HepG2 (cell line): Measurements from ENCODE around the gene PCIF1. TPM values are rescaled to one million over a fixed set of nuclear protein-coding genes. Genes with fewer than 3 reads are reported as not detected.

Experiments
- FOXM1 ChIP-seq: sonication (generic); formaldehyde crosslinking; IDR thresholded peaks from 2 replicates; pipeline ENCODE4 v1.5.0; 2020; ENCODE audit warnings: missing genetic modification reagents
- GRHL1 ChIP-seq: sonication (generic); formaldehyde crosslinking; conservative IDR thresholded peaks from 2 replicates; pipeline ENCODE4 v1.8.0; 2022; ENCODE audit warnings: missing genetic modification reagents
- KIAA2018 ChIP-seq: sonication (generic); formaldehyde crosslinking; IDR thresholded peaks from 2 replicates; pipeline ENCODE4 v1.5.0; 2020; ENCODE audit warnings: mild to moderate bottlenecking, missing genetic modification reagents, borderline replicate concordance
- MAFF ChIP-seq: IDR thresholded peaks from 2 replicates; pipeline ENCODE4 v1.6.1; 2011; ENCODE audit warnings: low read depth, low read length, improper control_type of control experiment
- PRDM4 ChIP-seq: sonication (generic); formaldehyde crosslinking; IDR thresholded peaks from 2 replicates; pipeline ENCODE4 v1.9.0; 2021; ENCODE audit warnings: missing genetic modification reagents, borderline replicate concordance
- SNAPC2 ChIP-seq: sonication (generic); formaldehyde crosslinking; IDR thresholded peaks from 2 replicates; pipeline ENCODE4 v1.8.1; 2022; ENCODE audit warnings: mild to moderate bottlenecking, missing genetic modification reagents
- SYNCRIP ChIP-seq: fragments of 200-400 bp; formaldehyde crosslinking; IDR thresholded peaks from 2 replicates; pipeline ENCODE4 v1.6.1; 2018; ENCODE audit warnings: mild to moderate bottlenecking, low read depth, low read length; ENCODE audit not compliant: insufficient read depth
- ZBTB10 ChIP-seq: sonication (generic); formaldehyde crosslinking; IDR thresholded peaks from 2 replicates; pipeline ENCODE4 v1.4.0; 2020; ENCODE audit warnings: missing genetic modification reagents, borderline replicate concordance
- ZBTB3 ChIP-seq: sonication (generic); formaldehyde crosslinking; IDR thresholded peaks from 2 replicates; pipeline ENCODE4 v1.4.0; 2020; ENCODE audit warnings: low read depth, mild to moderate bottlenecking, moderate library complexity, missing genetic modification reagents, borderline replicate concordance
- ZC3H4 ChIP-seq: sonication (generic); formaldehyde crosslinking; IDR thresholded peaks from 2 replicates; pipeline ENCODE4 v1.4.0; 2020; ENCODE audit warnings: missing genetic modification reagents, borderline replicate concordance
- ZNF484 ChIP-seq: sonication (generic); formaldehyde crosslinking; IDR thresholded peaks from 2 replicates; pipeline ENCODE4 v1.5.1; 2020; ENCODE audit warnings: mild to moderate bottlenecking, low read depth, missing genetic modification reagents, borderline replicate concordance
- ZNF747 ChIP-seq: sonication (generic); formaldehyde crosslinking; IDR thresholded peaks from 2 replicates; pipeline ENCODE4 v1.8.1; 2023; ENCODE audit warnings: missing genetic modification reagents, mild to moderate bottlenecking, borderline replicate concordance
- polyA plus RNA-seq, 8 experiments: library from polyadenylated mRNA; depleted of rRNA in 3 of 8; stranded (reverse) in 7 of 8; unstranded in 1 of 8; fragments of >200 nt; fragmentation: Illumina TruSeq in 4 of 8; extraction: Trizol in 4 of 8; gene quantifications; 2 replicates each; pipeline versions ENCODE4 v1.2.1 to v1.2.3, GENCODE V29; 2011 to 2016; ENCODE audit warnings: low read depth in 4 of 8, missing spikeins in 1 of 8, mixed read lengths in 1 of 8; ENCODE audit not compliant: insufficient read depth in 1 of 8
- total RNA-seq, 5 experiments: library from RNA; depleted of rRNA; stranded (reverse); fragments of >200 nt; fragmentation: Illumina TruSeq; extraction: Trizol; gene quantifications; 2 replicates each; pipeline ENCODE4 v1.2.3, GENCODE V29; 2016; ENCODE audit warnings: low read depth in 1 of 5

The PCIF1 gene
- total and polyA plus RNA-seq, 2 of the 13 experiments (the other 11 are each of a cell fraction or from before 2014, with no cell fraction given), result 20.9 to 24.4 TPM

- no peak for TF ChIP-seq SYNCRIP
- no peak for TF ChIP-seq ZC3H4 (CRISPR knock-in tag)
- no peak for TF ChIP-seq FOXM1 (CRISPR knock-in tag)
- no peak for TF ChIP-seq MAFF
- no peak for TF ChIP-seq ZBTB3 (CRISPR knock-in tag)
- no peak for TF ChIP-seq KIAA2018 (CRISPR knock-in tag)
- TF ChIP-seq SNAPC2 (CRISPR knock-in tag), result no peak
- TF ChIP-seq ZBTB10, result no peak
- TF ChIP-seq ZNF747, result no peak
- no peak for TF ChIP-seq GRHL1
- TF ChIP-seq ZNF484 (CRISPR knock-in tag), result no peak
- TF ChIP-seq PRDM4, result no peak
Observed at GRCh38 chr20:45968801-45969711, 34.6 kb downstream of the PCIF1 start (continued).
